ENCODE results near the gene TGFB3. TPM values are rescaled to one million over a fixed set of nuclear protein-coding genes. Genes with fewer than 3 reads are reported as not detected.

The TGFB3 gene
- total and polyA plus RNA-seq, 4 donors = 2.1 to 5.8 (median 3.2) TPM

- TF ChIP-seq MAX (IDR thresholded peaks at IDR 0.05) = no peak
- TF ChIP-seq SP1 (IDR thresholded peaks at IDR 0.05) = no peak
These were observed 37.1 kb downstream of the TGFB3 start (continued) for GRCh38 chr14:75944607-75945241.

GRCh38 chr14:75941030-75941429 lies 40.8 kb downstream of the TGFB3 start:
- WGBS = 89% methylated on average over 4 of the region's 4 CpGs
- no peaks in the 10 kb centered on the region for H3K4me1 ChIP-seq (ENCODE audit: control insufficient read depth in 4 of 4, insufficient read depth in 4 of 4, low read length in 3 of 4)
- H3K36me3 ChIP-seq (ENCODE audit: control insufficient read depth in 4 of 4, insufficient read depth in 3 of 4, low read depth in 1 of 4, low read length in 3 of 4) = no peaks in the 10 kb centered on the region
- H3K9ac ChIP-seq (ENCODE audit: low read depth in 1 of 2, low read length in 2 of 2) = no peak overlapping the region
- no peak for DNase-seq (ENCODE audit: low spot score)
- H3K27me3 ChIP-seq (ENCODE audit: control insufficient read depth in 4 of 4, insufficient read depth in 4 of 4, low read length in 3 of 4) = no peaks in the 10 kb centered on the region
- no peak overlapping the region for H3K4me3 ChIP-seq (ENCODE audit: low read depth in 1 of 3, low read length in 3 of 3)
- TF ChIP-seq EGR1 (IDR thresholded peaks at IDR 0.05; ENCODE audit: low read depth in 2 of 2) (no peak), REST (IDR thresholded peaks at IDR 0.05) (no peak), GABPA (IDR thresholded peaks at IDR 0.05 in 1 of 2, conservative IDR thresholded peaks at IDR 0.05 in 1 of 2) (no peak), HNF4A (conservative IDR thresholded peaks at IDR 0.05) (no peak)
- no peak overlapping the region for H3K27ac ChIP-seq (ENCODE audit: low read depth in 1 of 2, low read length in 2 of 2)
- H3K9me3 ChIP-seq (ENCODE audit: control insufficient read depth in 4 of 4, low read length in 3 of 4) = no peaks in the 10 kb centered on the region

GRCh38 chr14:75939200-75939599 lies 42.6 kb downstream of the TGFB3 start:
- H3K4me3 ChIP-seq (ENCODE audit: low read depth in 1 of 3, low read length in 3 of 3) = no peak overlapping the region
- H3K9me3 ChIP-seq (ENCODE audit: control insufficient read depth in 4 of 4, low read length in 3 of 4) = no peaks in the 10 kb centered on the region
- H3K27ac ChIP-seq (ENCODE audit: low read depth in 1 of 2, low read length in 2 of 2) = no peak overlapping the region
- H3K4me1 ChIP-seq (ENCODE audit: control insufficient read depth in 4 of 4, insufficient read depth in 4 of 4, low read length in 3 of 4) = no peaks in the 10 kb centered on the region
- no peak for DNase-seq (ENCODE audit: low spot score)
- 82% methylated on average over 1 of the region's 1 CpG for WGBS
- no peak for TF ChIP-seq FOXA2 (IDR thresholded peaks at IDR 0.05)
- no peak for TF ChIP-seq JUND (IDR thresholded peaks at IDR 0.05)
- no peaks in the 10 kb centered on the region for H3K36me3 ChIP-seq (ENCODE audit: control insufficient read depth in 4 of 4, insufficient read depth in 3 of 4, low read depth in 1 of 4, low read length in 3 of 4)
- no peaks in the 10 kb centered on the region for H3K27me3 ChIP-seq (ENCODE audit: control insufficient read depth in 4 of 4, insufficient read depth in 4 of 4, low read length in 3 of 4)
- H3K9ac ChIP-seq (ENCODE audit: low read depth in 1 of 2, low read length in 2 of 2) = no peak overlapping the region

- TF ChIP-seq NR2F2 (IDR thresholded peaks at IDR 0.05) (peak; percentile 5), GABPA (IDR thresholded peaks at IDR 0.05 in 1 of 2, conservative IDR thresholded peaks at IDR 0.05 in 1 of 2) (no peak)
- Histone ChIP-seq H3K9ac (ENCODE audit: low read depth in 1 of 2, low read length in 2 of 2) (no peak overlapping the region), H3K4me3 (ENCODE audit: low read depth in 1 of 3, low read length in 3 of 3) (no peak overlapping the region), H3K9me3 (ENCODE audit: control insufficient read depth in 4 of 4, low read length in 3 of 4) (no peaks in the 10 kb centered on the region), H3K27ac (ENCODE audit: low read depth in 1 of 2, low read length in 2 of 2) (no peak overlapping the region), H3K4me1 (ENCODE audit: control insufficient read depth in 4 of 4, insufficient read depth in 4 of 4, low read length in 3 of 4) (no peaks in the 10 kb centered on the region), H3K36me3 (ENCODE audit: control insufficient read depth in 4 of 4, insufficient read depth in 3 of 4, low read depth in 1 of 4, low read length in 3 of 4) (no peaks in the 10 kb centered on the region), H3K27me3 (ENCODE audit: control insufficient read depth in 4 of 4, insufficient read depth in 4 of 4, low read length in 3 of 4) (no peaks in the 10 kb centered on the region)
- WGBS = 71% methylated on average over 2 of the region's 2 CpGs
- DNase-seq (ENCODE audit: low spot score) = no peak
These were observed 46.7 kb downstream of the TGFB3 start for GRCh38 chr14:75934998-75935628.

All from liver (tissue), 9 donors.